Activated naive CD8-positive, alpha-beta T cell (primary cell): Measurements from ENCODE around the gene PTCH1.

Experiments
- H3K27ac Mint-ChIP-seq: one replicate; pipeline ENCODE4 v1.8.0; 2021; ENCODE audit warnings: mixed read lengths
- H3K27me3 Mint-ChIP-seq: one replicate; pipeline ENCODE4 v1.8.0; 2021; ENCODE audit warnings: mixed read lengths
- H3K36me3 Mint-ChIP-seq: one replicate; pipeline ENCODE4 v1.8.0; 2021; ENCODE audit warnings: mixed read lengths
- H3K4me1 Mint-ChIP-seq: one replicate; pipeline ENCODE4 v1.8.0; 2021; ENCODE audit warnings: low read depth, mixed read lengths
- H3K4me3 Mint-ChIP-seq: one replicate; pipeline ENCODE4 v1.8.0; 2021; ENCODE audit warnings: mild to moderate bottlenecking, mixed read lengths
- H3K9me3 Mint-ChIP-seq: one replicate; pipeline ENCODE4 v1.8.0; 2021; ENCODE audit warnings: low read depth, mixed read lengths

Gene PTCH1

GRCh38 chr9:95399261-95399660 is 117.5 kb downstream of the PTCH1 start:
- no peak overlapping the region for H3K27ac Mint-ChIP-seq
- no peaks in the 10 kb centered on the region for H3K27me3 Mint-ChIP-seq
- peaks cover 22% of the 10 kb centered on the region for H3K9me3 Mint-ChIP-seq
- peaks cover 4% of the 10 kb centered on the region for H3K36me3 Mint-ChIP-seq
- no peak overlapping the region for H3K4me3 Mint-ChIP-seq
- H3K4me1 Mint-ChIP-seq, result no peaks in the 10 kb centered on the region
